WTC11 (cell line): Measurements from ENCODE around the gene SSH3. TPM values are rescaled to one million over a fixed set of nuclear protein-coding genes. Genes with fewer than 3 reads are reported as not detected.

ENCODE experiments used
- ATAC-seq: fragments of 200-7000 bp; cut with Tn5 transposase; 2 replicates; pipeline ENCODE4 v1.10.0; 2021; ENCODE audit warnings: mild to moderate bottlenecking, moderate library complexity
- CTCF ChIA-PET: fragments of 300-600 bp; sonication (Branson Sonifier 250); formaldehyde crosslinking; loops from one replicate; lab custom pipeline; 2021; ENCODE audit warnings: antibody characterized with exemption; lab: Charles Lee
- POLR2A ChIA-PET: fragments of 350-600 bp; sonication (Branson Sonifier 250); formaldehyde crosslinking; loops from one replicate; lab custom pipeline; 2021; ENCODE audit warnings: antibody characterized with exemption; lab: Charles Lee
- DNase-seq: peaks from one replicate; pipeline ENCODE4 v3.0.0; 2021; ENCODE audit warnings: low spot score
- H3K27ac Mint-ChIP-seq: 2 replicates; pipeline ENCODE4 v1.8.0; 2021; ENCODE audit warnings: mixed read lengths
- H3K27me3 Mint-ChIP-seq: 2 replicates; pipeline ENCODE4 v1.8.0; 2021; ENCODE audit warnings: low read depth, mild to moderate bottlenecking, moderate library complexity, mixed read lengths
- H3K36me3 Mint-ChIP-seq: 2 replicates; pipeline ENCODE4 v1.8.0; 2021; ENCODE audit warnings: mixed read lengths
- H3K4me1 Mint-ChIP-seq: 2 replicates; pipeline ENCODE4 v1.8.0; 2022; ENCODE audit warnings: mixed read lengths
- H3K4me3 Mint-ChIP-seq: 2 replicates; pipeline ENCODE4 v1.8.0; 2021; ENCODE audit warnings: mild to moderate bottlenecking, moderate library complexity, mixed read lengths
- H3K9me3 Mint-ChIP-seq: 2 replicates; pipeline ENCODE4 v1.8.0; 2021; ENCODE audit warnings: mixed read lengths
- AFF4 ChIP-seq: sonication (generic); formaldehyde crosslinking; IDR thresholded peaks from 2 replicates; pipeline ENCODE4 v1.8.1; 2023; ENCODE audit warnings: mild to moderate bottlenecking, missing genetic modification reagents, borderline replicate concordance
- ATF1 ChIP-seq: sonication (generic); formaldehyde crosslinking; IDR thresholded peaks from 2 replicates; pipeline ENCODE4 v1.8.1; 2023; ENCODE audit warnings: mild to moderate bottlenecking, moderate library complexity, missing genetic modification reagents
- CBFB ChIP-seq: sonication (generic); formaldehyde crosslinking; IDR thresholded peaks from 2 replicates; pipeline ENCODE4 v1.8.1; 2022; ENCODE audit warnings: mild to moderate bottlenecking, low read depth, missing genetic modification reagents
- CREB1 ChIP-seq: sonication (generic); formaldehyde crosslinking; IDR thresholded peaks from 2 replicates; pipeline ENCODE4 v1.8.0; 2023; ENCODE audit warnings: mild to moderate bottlenecking, missing genetic modification reagents
- CREM ChIP-seq: sonication (generic); formaldehyde crosslinking; IDR thresholded peaks from 2 replicates; pipeline ENCODE4 v1.8.1; 2022; ENCODE audit warnings: mild to moderate bottlenecking, missing genetic modification reagents, moderate library complexity
- FOXP4 ChIP-seq: sonication (generic); formaldehyde crosslinking; IDR thresholded peaks from 2 replicates; pipeline ENCODE4 v1.8.0; 2022; ENCODE audit warnings: mild to moderate bottlenecking, missing genetic modification reagents
- GTF2I ChIP-seq: fragments of 250-450 bp; sonication (Bioruptor Pico); conservative IDR thresholded peaks from 2 replicates; pipeline ENCODE4 v1.4.0; 2021; ENCODE audit warnings: mild to moderate bottlenecking
- JUN ChIP-seq: sonication (generic); formaldehyde crosslinking; IDR thresholded peaks from 2 replicates; pipeline ENCODE4 v1.8.0; 2023; ENCODE audit warnings: mild to moderate bottlenecking, missing genetic modification reagents
- PRRX2 ChIP-seq: fragments of 250-450 bp; sonication (Bioruptor Pico); IDR thresholded peaks from 2 replicates; pipeline ENCODE4 v1.8.0; 2021; ENCODE audit warnings: mild to moderate bottlenecking
- RORB ChIP-seq: fragments of 250-450 bp; sonication (Bioruptor Pico); IDR thresholded peaks from 2 replicates; pipeline ENCODE4 v1.9.0; 2021; ENCODE audit warnings: mild to moderate bottlenecking
- SOX15 ChIP-seq: fragments of 250-450 bp; sonication (Bioruptor Pico); IDR thresholded peaks from 2 replicates; pipeline ENCODE4 v1.9.0; 2021; ENCODE audit warnings: mild to moderate bottlenecking
- SP1 ChIP-seq: sonication (generic); formaldehyde crosslinking; conservative IDR thresholded peaks from 2 replicates; pipeline ENCODE4 v1.8.1; 2022; ENCODE audit warnings: missing genetic modification reagents
- ZNF416 ChIP-seq: fragments of 250-450 bp; sonication (Bioruptor Pico); IDR thresholded peaks from 2 replicates; pipeline ENCODE4 v1.9.0; 2021; ENCODE audit warnings: mild to moderate bottlenecking, inconsistent platforms
- ZNF512 ChIP-seq: sonication (generic); formaldehyde crosslinking; IDR thresholded peaks from 2 replicates; pipeline ENCODE4 v1.8.1; 2022; ENCODE audit warnings: missing genetic modification reagents, borderline replicate concordance
- ZNF671 ChIP-seq: fragments of 250-450 bp; sonication (Bioruptor Pico); IDR thresholded peaks from 2 replicates; pipeline ENCODE4 v1.8.0; 2021; ENCODE audit warnings: mild to moderate bottlenecking
- total RNA-seq: library from RNA; stranded (reverse); gene quantifications from 3 replicates; pipeline ENCODE4 v1.2.3, GENCODE V29; 2021
- TF ChIP-seq, protein P1 (sequence below): sonication (generic); formaldehyde crosslinking; IDR thresholded peaks from 2 replicates; pipeline ENCODE4 v1.8.0; 2022; ENCODE audit warnings: mild to moderate bottlenecking, missing genetic modification reagents
- TF ChIP-seq, protein P2 (sequence below): sonication (generic); formaldehyde crosslinking; IDR thresholded peaks from 2 replicates; pipeline ENCODE4 v1.8.1; 2023; ENCODE audit warnings: mild to moderate bottlenecking, moderate library complexity, missing genetic modification reagents
- TF ChIP-seq, protein P3 (sequence below): fragments of 250-450 bp; sonication (Bioruptor Pico); IDR thresholded peaks from 2 replicates; pipeline ENCODE4 v1.8.0; 2021; ENCODE audit warnings: mild to moderate bottlenecking

SSH3 gene
- total RNA-seq, 1 experiment from 2014 or later, result 42.3 TPM

- no peak for ATAC-seq
These were observed 22.4 kb upstream of the SSH3 start for GRCh38 chr11:67280788-67281551.

DNA sequence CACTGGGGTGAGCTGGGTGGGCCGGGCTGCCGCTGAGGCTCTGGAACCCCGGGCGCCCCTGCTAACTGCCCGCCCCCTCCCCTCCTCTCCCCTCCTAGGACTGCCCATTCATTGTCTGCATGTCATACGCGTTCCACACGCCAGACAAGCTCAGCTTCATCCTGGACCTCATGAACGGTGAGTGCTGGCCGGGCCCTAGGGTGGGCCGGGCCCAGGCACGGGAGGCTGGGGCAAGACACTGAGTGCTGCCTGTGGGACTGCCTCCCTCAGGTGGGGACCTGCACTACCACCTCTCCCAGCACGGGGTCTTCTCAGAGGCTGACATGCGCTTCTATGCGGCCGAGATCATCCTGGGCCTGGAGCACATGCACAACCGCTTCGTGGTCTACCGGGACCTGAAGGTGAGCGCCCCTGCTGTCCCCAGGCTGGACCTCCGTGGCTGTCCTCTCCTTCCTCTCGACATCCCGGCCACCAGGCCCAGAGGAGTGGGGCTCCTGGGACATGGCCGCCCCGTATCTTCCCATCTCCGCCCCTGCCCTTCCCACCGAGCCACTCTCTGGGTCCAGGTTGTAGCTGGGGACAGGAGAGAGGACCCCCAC, 21.7 kb upstream of the SSH3 start:
- H3K9me3 Mint-ChIP-seq, result no peaks in the 10 kb centered on the region
- H3K36me3 Mint-ChIP-seq, result peaks cover 18% of the 10 kb centered on the region
- DNase-seq, result no peak
- POLR2A ChIA-PET, result no interaction called here
- no peak overlapping the region for H3K27ac Mint-ChIP-seq
- no peak overlapping the region for H3K4me3 Mint-ChIP-seq
- CTCF ChIA-PET, result interaction anchor here (0.6 to 0.8 kb wide), 2 partner anchors 33 to 64 kb away, joined by 3 read pairs; no protein-coding TSS in a partner anchor
- H3K4me1 Mint-ChIP-seq, result peaks cover 13% of the 10 kb centered on the region
- ATAC-seq, result no peak
- H3K27me3 Mint-ChIP-seq, result no peaks in the 10 kb centered on the region
- TF ChIP-seq CREM (CRISPR knock-in tag) (no peak), CBFB (no peak), ZNF671 (CRISPR knock-in tag) (no peak), ATF1 (CRISPR knock-in tag) (no peak), ZNF512 (no peak), JUN (CRISPR knock-in tag) (no peak), AFF4 (CRISPR knock-in tag) (no peak), ZNF416 (CRISPR knock-in tag) (no peak), GTF2I (CRISPR knock-in tag) (no peak), FOXP4 (CRISPR knock-in tag) (no peak), CREB1 (CRISPR knock-in tag) (no peak), SP1 (CRISPR knock-in tag) (no peak)
- TF ChIP-seq, protein P1, sequence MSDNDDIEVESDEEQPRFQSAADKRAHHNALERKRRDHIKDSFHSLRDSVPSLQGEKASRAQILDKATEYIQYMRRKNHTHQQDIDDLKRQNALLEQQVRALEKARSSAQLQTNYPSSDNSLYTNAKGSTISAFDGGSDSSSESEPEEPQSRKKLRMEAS (CRISPR knock-in tag), result no peak

More at GRCh38 chr11:67280788-67281551, 22.4 kb upstream of the SSH3 start:
- POLR2A ChIA-PET, result no interaction called here
- Mint-ChIP-seq H3K4me3 (no peak overlapping the region), H3K9me3 (no peaks in the 10 kb centered on the region), H3K36me3 (peaks cover 18% of the 10 kb centered on the region), H3K27ac (no peak overlapping the region), H3K4me1 (peaks cover 19% of the 10 kb centered on the region), H3K27me3 (no peaks in the 10 kb centered on the region)
- DNase-seq, result no peak
- CTCF ChIA-PET, result interaction anchor here (0.8 kb wide), 1 partner anchor 65 kb away, joined by 3 read pairs; no protein-coding TSS in a partner anchor
- TF ChIP-seq, protein P2, sequence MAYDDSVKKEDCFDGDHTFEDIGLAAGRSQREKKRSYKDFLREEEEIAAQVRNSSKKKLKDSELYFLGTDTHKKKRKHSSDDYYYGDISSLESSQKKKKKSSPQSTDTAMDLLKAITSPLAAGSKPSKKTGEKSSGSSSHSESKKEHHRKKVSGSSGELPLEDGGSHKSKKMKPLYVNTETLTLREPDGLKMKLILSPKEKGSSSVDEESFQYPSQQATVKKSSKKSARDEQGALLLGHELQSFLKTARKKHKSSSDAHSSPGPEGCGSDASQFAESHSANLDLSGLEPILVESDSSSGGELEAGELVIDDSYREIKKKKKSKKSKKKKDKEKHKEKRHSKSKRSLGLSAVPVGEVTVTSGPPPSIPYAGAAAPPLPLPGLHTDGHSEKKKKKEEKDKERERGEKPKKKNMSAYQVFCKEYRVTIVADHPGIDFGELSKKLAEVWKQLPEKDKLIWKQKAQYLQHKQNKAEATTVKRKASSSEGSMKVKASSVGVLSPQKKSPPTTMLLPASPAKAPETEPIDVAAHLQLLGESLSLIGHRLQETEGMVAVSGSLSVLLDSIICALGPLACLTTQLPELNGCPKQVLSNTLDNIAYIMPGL, result no peak
- TF ChIP-seq RORB (CRISPR knock-in tag) (no peak), FOXP4 (CRISPR knock-in tag) (no peak), SOX15 (CRISPR knock-in tag) (no peak), ZNF671 (CRISPR knock-in tag) (no peak), ZNF416 (CRISPR knock-in tag) (no peak), PRRX2 (no peak)
- TF ChIP-seq, protein P3, sequence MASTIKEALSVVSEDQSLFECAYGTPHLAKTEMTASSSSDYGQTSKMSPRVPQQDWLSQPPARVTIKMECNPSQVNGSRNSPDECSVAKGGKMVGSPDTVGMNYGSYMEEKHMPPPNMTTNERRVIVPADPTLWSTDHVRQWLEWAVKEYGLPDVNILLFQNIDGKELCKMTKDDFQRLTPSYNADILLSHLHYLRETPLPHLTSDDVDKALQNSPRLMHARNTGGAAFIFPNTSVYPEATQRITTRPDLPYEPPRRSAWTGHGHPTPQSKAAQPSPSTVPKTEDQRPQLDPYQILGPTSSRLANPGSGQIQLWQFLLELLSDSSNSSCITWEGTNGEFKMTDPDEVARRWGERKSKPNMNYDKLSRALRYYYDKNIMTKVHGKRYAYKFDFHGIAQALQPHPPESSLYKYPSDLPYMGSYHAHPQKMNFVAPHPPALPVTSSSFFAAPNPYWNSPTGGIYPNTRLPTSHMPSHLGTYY (CRISPR knock-in tag), result no peak
